DMS79 treated with DMSO at 0.1 percent for 48 hours (cell line): ENCODE measurements around the gene ITGB2.

Experiments
- DNase-seq: peaks from one replicate; lab custom pipeline; 2025; lab: John Stamatoyannopoulos, UW

The ITGB2 gene

DNA sequence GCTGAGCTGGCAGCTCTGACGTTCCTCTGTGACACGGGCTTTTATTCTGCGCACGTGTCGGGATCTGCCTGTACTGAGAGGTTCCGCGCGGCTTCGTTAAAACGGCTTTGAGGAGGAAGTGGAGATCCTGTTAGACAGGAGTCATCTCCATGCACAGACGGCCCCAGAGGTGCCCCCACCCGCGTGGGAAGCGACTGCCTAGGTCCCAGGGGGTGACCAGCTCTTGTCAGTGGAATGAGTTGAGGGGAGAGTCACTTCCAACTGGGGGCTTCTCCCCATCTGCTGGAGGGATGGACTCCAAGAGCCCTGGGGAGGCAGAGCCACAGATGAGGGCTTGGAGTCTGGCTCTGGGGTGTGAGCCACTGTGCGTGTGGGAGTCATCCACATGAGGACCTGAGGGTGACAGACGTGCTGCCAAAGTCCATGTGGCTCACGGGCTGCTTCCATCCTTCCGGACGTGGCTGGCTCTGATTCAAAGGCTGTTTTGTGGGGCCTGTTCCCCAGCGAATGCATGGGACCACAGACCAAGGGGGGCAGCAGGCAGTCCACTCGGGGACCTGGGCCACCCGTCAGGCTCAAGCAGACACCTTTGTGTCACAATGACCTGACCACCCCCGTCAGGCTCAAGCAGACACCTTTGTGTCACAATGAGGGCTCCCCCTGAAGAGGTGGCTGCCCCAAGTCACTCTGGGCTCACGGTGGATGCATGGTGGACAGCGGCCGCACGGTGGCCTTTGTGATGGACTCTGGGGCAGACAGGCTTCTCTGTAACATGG, 74.0 kb downstream of the ITGB2 start:
- DNase-seq = no peak

DNA sequence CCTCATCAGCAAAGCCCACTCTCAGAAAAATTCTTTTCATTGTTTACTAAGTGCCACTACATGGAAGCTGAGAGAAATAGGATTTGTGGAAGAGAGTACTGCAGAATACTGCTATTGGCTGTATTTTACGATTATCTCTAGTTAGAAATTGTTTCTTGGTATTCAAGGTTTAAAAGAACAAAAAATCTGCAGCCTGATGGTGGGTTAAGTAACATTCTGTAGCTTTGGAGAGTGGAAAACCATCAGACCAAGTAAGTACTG, 74.5 kb downstream of the ITGB2 start:
- DNase-seq = no peak

DNA sequence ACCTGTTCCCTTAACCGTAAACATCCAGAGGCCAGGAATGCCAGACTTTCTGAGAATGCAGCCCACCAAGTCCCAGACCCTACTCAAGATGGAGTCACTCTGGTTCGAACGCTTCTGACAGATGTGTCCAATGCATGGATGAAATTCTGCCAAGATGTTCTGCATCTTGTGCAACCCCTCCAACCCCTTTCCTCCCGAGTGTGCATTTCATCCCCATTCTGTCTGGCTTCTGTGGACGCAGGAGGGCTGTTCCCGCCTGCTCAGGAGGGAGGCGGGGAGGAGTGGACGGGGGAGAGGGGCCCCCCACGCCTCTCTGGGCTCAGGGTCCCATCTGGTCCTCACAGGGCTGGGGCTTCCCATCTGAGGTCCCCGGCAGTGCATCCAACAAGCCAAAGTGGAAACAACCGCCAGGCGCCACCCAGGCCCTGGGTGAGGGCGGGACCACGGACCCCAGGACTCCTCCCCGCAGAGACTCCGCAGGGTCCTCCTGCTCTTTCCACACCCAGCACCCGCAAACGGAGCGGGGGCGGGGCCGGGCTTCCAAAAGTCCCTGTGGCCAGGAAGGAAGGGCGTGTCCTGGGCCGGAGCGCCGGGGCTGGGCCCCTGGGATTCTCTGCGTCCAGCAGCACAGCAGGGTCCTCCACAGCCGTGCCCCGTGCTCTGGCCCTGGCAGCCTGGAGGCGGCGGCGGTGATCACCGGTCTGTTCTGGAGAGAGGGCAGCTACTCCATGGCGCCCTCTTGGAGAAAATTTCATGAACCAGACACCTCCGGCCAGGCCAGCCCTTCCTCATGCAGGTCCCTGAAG, 75.1 kb downstream of the ITGB2 start:
- DNase-seq = no peak

DNA sequence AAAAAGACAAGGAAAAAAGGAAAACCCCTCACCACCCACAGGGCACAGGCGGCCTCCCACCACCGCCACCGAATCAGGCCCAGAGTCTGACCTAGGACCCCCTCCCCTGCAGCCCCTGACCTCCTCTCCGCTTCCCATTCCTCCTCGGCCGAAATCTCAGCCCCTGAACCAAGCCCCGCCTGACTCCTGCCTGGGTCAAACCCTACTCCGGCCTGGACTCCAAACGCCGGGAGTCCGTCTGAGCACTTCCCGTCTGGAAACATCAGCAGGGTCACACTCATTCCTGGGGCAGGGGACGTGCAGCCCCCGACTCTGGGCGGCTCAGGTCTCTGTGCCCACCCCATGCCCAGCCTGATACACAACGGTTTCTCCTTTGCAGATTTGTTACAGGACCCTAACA, 76.4 kb downstream of the ITGB2 start:
- DNase-seq = no peak

DNA sequence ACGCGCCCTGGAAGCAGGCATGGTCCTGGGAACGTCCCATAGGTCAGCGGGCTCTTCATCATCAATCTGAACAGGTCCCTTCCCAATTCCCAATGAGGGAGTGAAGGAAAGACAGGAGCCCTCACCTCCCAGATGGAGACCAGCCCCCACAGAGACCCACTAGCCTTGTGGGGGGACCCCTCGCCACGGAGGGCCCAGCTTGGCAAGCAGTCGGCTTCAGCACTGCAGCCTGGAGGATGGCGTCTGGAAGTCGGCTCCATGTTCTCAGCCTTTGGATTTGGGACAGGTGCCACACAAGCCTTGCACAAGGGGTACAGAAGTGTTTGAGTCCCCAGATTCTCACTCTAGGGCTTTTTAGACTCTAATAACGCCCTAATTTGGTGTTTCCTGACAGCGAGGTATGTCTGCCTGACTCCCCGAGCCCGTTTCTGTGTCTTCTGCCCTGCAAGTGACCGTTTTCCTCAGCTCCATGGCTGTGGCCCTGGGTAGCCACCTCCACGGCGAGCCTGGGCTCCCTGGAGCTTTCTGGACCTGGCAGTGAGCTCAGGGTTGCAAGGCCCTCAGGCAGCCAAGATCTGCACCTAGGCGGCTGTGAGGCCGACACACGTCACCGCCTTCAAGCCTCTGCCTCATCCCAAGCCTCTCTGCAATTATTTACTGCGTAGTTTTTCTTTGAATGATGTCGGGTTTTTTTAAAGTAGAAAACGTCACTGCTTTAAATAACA, 77.8 kb downstream of the ITGB2 start:
- DNase-seq = no peak

DNA sequence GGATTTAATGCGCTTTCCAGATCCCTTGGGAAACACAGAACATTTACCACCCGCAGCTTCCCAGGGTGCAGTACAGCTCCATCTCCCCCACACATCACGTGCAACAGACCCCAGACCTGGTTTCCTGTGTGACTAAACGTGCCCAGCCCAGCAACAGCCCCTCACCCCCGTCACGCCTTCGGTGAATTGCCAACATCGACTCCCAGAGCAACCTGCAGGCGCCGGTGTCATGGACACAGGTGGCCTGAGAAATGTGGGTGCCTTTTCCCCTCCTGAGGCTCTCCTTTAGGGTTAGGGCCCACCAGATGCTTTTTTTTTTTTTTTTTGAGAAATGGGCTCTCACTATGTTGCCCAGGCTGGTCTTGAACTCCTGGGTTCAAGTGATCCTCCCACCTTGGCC, 78.6 kb downstream of the ITGB2 start:
- no peak for DNase-seq

DNA sequence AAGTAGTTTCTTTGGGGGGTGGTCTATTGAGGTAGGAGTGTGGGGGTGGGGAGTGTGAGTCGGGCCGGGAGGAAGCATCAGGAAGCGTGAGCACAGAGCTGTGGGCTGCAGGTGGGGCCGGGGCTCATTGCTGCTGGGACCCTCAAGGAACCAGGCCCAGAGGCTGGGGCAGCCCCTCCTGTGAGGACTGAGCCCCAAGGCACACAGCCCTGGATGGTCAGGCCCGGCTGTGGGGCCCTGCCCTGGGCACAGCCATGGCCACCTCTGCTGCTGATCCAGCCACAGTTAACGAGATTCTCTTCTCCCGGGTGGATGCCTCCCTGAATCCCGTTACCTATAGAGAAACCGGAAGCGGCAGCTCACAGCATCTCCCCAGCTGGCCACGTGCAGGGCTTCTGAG, 79.9 kb downstream of the ITGB2 start:
- DNase-seq = no peak

DNA sequence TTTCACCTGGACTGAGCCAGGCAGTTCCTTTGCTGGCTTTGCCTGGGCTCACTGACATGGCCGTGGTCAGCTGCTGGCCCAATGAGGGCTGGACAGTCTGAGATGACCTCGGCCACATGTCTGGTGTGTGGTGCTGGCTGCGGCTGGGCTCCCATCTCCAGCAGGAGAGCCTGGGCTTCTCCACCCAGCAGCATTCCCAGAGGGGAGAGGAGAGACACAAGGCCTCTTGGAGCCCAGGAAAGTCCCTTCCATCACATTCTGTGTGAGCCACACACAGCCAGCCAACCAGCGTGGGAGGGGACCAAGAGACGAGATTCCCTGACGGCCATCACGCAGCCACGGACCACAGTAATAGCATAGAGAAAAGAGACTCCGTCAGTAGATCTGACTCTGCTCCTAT, 81.7 kb downstream of the ITGB2 start:
- DNase-seq = no peak

DNA sequence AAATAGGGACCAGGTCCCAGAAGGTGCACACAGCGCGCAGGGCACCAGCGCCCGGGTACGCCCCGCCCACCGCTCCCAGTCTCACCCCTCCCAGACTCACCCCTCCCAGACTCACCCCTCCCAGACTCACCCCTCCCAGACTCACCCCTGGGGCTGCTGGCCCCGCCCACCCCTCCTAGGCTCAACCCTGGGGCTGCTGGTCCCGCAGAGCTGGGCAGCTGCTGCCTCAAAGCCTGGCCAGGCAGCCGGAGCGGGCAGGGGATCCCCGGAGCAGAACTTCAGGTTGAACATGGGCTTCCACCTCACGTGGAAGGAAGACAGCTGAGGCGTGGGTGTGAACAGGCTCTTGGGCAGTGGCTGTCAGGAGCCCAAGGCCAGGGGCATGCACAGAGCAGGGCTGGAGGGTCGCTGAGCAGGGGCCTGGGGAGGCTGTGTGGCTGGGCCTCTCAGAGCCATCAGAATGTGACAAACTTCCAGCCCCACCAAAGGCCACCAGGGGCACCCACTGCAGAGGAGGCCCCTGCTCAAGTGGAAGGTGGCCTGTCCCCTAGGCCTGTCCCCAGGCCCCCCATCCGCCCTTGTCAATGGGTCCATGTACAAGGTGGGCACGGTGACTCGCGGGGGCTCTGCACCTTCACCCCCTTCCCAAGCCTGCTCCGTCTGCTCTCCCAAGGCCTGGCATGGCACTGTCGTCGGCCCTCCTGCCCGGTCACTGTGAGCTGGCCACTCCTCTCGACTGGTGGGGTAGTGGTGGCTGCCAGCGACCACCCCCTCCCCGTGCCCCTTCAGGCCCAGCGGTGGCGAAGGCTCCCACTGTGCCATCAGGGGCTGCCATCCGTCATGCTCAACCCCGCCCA, 82.4 kb downstream of the ITGB2 start:
- DNase-seq = no peak

DNA sequence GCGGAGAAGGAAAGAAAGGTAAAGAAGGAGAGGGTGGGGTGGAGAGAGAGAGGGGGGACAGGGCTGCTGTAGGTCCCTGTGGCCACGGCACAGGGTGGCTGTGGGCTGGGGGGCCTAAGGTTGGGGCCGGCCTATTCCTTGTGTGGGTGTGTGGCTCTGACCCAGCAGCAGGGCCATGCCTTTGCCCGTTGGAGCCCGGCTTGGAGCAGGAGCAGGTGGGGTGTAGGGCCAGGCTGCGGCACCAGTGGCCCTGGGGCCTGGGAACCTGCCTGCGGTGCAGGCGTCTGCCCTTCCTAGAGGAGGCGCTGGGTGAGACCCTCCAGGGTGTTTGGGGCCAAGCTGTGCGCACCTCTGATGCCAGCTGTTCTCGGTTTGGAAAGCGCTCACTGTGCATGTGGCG, 83.2 kb downstream of the ITGB2 start:
- no peak for DNase-seq

DNA sequence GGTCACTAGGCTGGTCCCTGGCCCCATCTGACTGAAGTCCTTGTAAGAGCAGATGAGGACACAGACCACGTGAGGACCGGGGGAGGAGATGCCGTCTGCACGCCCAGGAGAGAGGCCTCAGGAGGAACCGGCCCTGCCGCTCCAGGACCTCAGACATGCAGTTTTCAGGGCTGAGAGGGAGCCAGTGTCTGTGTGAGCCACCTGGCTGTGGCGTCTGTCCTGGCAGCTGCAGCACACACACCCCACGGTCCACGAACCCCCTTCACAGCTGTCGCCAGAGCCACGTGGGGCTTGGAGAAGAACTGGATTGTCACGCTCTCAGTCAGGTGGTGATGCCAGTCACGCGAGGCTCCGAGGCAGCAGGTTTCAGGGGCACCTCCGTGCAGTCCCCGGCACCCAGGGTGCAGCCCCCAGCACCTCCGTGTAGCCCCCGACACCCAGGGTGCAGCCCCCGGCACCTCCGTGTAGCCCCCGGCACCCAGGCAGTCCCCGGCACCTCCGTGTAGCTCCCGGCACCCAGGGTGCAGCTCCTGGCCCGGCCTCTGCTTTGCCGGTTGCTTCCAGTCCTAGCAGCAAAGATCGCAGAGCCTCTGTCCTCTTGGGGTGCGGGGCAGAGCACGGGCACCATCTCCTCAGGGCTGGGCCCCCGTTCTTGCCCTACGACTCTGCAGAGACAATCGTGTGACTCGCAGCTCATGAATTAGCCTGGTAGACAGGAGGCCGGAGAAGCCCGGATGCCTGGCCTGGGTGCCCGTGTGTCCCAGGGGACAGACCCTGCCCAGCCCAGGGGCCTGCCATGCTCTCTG, 83.8 kb downstream of the ITGB2 start:
- peak; percentile 42 for DNase-seq

DNA sequence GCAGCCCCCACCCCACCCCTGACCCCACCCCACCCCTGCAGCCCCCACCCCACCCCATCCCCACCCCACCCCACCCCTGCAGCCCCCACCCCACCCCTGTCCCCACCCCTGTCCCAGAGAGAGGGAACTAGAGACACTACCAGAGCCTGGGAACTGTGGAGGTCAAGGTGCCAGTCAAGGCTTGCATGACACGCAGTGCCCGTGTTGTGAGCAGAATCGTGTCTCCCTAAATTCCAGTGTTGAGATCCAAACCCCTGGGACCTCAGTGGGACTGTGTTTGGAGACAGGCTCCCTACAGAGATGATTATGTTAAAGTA, 84.4 kb downstream of the ITGB2 start:
- DNase-seq = no peak
